Sigmoid colon (tissue), 4 donors: Measurements from ENCODE around the gene MDFI.

ENCODE experiments used
- CTCF ChIP-seq, 4 experiments: fragments of 450-650 bp in 3 of 4; fragments of 200-600 bp in 1 of 4; IDR thresholded peaks; one replicate each; pipeline ENCODE4 v1.5.1; 2016 to 2019; ENCODE audit warnings: antibody characterized with exemption in 4 of 4, mild to moderate bottlenecking in 3 of 4, moderate library complexity in 2 of 4
- EP300 ChIP-seq, 4 donors: sonication (generic); formaldehyde crosslinking; IDR thresholded peaks; one replicate each; pipeline ENCODE4 v1.6.1; 2017; ENCODE audit warnings: antibody characterized with exemption in 4 of 4
- POLR2AphosphoS5 ChIP-seq, 4 donors: sonication (generic); formaldehyde crosslinking; IDR thresholded peaks; one replicate each; pipeline ENCODE4 v1.6.1; 2017; ENCODE audit warnings: antibody characterized with exemption in 4 of 4

- TF ChIP-seq CTCF (IDR thresholded peaks at IDR 0.05), result no peak
- no peak for TF ChIP-seq EP300 (IDR thresholded peaks at IDR 0.05)
- no peak for TF ChIP-seq POLR2AphosphoS5 (IDR thresholded peaks at IDR 0.05)
Measured at GRCh38 chr6:41624621-41625380, 13.5 kb upstream of the MDFI start.
